ENCODE measurements around the gene PHYKPL.
"Not testable (repeated sequence)": the region's sequence is repeated elsewhere in the genome, so short reads cannot be mapped to it uniquely, and the experiment has no call there.

Gene PHYKPL

DNA sequence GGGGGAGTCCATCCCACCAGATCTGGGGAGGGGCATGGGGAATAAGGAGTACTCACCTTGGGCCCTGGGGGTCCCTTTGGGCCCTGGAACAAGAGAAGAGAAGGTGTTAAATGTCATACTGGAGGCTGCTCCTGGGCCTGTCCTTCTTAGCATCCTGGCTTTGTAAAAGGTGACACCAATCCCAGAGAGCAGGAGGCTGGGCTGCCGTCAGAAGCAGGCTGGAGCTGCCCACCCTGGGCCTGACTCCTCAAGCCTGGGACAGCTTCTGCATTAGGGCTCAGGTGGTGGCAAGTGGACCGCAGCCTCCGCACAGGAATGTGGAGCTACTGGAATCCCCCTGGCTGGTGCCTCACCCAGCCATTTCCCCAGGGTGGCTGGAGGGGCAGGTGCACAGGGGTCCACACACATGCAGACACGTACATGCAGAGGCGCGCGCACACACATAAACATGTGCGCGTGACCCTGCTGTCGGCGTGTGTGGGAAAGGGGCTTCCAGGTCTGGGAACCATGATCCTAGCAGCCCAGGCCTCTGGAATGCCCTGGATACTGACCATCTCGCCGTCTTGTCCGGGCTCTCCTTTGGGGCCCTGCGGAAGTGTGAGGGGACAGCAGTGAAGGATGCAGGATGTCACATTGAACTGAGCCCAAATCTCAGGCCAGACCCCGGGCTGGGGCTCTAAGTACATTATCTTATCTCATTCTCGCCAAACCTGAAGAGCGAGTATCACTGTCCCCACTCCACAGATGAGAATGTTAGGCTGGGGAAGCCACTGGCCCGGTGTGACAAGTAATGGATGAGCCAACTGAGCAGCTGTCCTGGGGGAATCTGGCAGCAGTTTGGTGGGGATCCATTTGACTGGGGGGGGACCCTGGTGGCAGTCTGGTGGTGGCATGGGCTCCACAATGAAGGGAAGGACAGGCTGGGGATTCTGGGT, 29.3 kb upstream of the PHYKPL start:
- DNase-seq = no peak

GRCh38 chr5:178259623-178260536, 27.3 kb upstream of the PHYKPL start:
- no peak for DNase-seq

DNA sequence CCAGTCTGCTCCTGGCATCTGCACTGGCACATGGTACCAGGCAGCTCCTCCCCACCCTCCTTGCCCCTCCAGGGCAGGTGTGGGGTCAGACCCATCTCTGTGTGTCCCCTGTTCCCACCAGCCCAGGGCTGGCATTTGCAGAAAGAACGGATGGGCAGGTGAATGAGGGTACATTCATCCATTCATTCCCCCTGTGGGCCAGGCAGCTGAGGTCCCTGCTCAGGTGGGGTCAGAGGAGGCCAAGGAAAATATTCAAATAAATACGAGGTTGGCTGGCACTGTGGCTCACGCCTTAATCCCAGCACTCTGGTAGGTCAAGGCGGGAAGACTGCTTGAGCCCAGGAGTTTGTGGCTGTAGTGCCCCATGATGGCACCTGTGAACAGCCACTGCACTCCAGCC, 25.0 kb upstream of the PHYKPL start:
- no peak for DNase-seq

DNA sequence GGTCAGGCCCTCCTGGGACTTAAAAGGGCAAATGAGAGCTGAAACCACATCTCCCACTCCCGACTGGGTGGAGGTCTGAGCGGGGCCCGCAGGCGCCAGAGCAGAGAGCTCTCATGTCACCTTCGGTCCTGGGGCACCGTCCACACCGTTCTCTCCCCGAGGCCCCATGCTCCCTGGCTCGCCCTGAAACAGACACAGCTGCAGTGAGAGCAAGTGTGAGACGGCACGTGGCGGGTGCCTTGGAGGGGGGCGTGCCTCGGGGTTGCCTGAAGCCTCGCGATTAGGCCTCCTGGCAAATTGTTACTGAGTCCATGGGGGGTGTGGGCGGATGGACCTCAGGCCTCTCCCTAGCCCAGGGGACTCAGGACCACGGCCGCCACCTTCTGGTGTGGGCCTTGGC, 24.1 kb upstream of the PHYKPL start:
- DNase-seq = no peak

- not testable (repeated sequence) for DNase-seq
These were observed 21.0 kb upstream of the PHYKPL start for GRCh38 chr5:178253632-178254031.

GRCh38 chr5:178252258-178252657, 19.7 kb upstream of the PHYKPL start:
- no peak for DNase-seq

- no peak for DNase-seq
These were observed 17.7 kb upstream of the PHYKPL start for GRCh38 chr5:178250263-178250662.

GRCh38 chr5:178249191-178249989, 16.8 kb upstream of the PHYKPL start:
- DNase-seq = peak; percentile 58

DNA sequence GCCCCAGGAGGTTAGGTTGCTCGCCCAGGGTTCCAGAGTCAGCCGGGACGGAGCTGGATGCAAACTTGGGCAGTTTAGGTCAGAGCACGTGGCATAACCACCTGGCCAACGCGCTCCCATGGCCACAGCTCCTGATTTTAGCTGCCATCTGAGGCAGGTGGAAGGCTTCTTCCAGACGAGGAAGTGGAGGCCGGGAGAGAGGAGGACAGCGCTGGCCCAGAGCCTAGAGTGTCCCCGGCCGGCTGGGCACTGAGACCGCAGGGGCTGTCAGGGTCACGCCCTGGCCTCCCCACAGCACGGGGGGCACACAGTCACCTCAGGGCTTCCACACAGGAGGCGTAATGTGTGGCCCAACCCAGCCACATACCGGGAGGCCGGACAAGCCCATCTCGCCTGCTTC, 16.1 kb upstream of the PHYKPL start:
- DNase-seq = no peak

- no peak for DNase-seq
These were observed 15.2 kb upstream of the PHYKPL start for GRCh38 chr5:178247481-178248456.

DNA sequence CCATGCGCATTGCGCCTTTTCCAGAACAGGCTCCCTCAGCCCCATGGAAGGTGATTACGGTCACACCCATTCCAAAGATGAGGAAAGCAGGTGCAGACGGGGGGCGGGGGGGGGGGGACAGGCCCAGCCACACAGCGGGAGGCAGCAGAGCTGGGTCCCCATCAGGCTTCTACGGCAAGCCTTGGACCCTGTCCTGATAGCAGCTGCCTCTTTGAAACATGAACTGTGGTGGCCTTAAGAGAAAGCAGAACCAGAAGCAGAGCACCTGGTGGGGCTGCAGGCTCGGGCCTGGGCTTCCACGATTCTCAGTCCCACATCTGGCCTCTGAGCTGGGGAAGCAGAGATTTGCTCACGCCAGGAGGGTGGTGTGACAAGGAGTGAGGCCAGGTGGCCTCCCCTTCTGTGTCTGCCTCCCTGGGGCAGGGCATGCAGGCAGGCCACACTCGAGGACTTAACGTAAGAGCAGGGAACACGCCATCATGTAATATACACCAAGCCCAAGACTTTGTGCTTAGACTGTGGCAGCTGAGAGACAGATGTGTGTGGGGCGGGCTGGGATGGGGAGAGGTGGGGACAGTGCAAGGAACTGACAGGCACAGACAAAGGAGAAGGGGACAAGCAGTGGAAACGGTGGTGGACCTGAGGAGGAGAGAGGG, 14.2 kb upstream of the PHYKPL start:
- no peak for DNase-seq

- DNase-seq = no peak
These were observed 12.8 kb upstream of the PHYKPL start for GRCh38 chr5:178245389-178245788.

DNA sequence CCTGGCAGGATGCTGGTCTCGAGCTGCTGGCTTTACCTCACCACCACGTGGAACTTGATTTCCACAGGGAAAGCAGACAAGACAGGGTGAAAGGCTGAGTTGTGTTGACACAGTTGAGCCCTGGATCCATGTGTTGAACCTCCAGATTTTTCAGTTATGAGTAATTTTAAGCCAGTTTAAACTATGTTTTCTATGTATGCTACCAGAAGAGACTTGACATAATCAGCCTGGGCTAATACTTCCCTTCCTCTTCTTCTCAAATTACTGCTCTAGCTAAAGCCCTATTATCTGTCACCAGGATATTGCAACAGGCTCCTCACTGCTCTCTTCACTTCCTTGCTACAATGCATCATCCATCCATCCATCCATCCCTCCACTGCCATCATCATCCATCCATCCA, 12.0 kb upstream of the PHYKPL start:
- no peak for DNase-seq

GRCh38 chr5:178242416-178242815, 9.8 kb upstream of the PHYKPL start:
- no peak for DNase-seq

GRCh38 chr5:178241688-178242231, 9.2 kb upstream of the PHYKPL start:
- DNase-seq = no peak

- DNase-seq = no peak
These were observed 8.6 kb upstream of the PHYKPL start for GRCh38 chr5:178241231-178241663.

- no peak for DNase-seq
These were observed 8.2 kb upstream of the PHYKPL start for GRCh38 chr5:178240766-178241165.

DNA sequence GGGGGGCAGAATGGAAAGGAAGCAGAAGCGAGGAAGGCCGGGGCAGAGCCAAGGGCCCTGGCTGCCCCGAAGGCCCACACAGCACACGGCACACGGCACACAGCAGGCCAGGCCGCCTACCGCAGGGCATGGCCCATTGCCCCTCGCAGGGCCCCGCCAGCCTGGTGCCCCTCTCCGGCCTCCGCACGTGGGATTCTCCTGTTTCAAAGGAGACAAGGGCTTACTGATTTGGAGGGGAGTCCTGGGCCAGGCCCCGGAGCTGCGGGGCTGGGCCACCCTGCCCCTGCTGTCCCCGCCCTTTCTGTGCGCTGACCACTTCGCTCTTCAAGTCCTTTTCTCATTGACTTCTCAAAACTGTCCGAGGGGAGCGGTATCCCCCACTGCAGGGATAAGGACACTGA, 7.7 kb upstream of the PHYKPL start:
- DNase-seq = no peak

- peak; percentile 36 for DNase-seq
These were observed 7.2 kb upstream of the PHYKPL start for GRCh38 chr5:178239626-178240301.
